BE2C (cell line): Measurements from ENCODE around the gene CFAP107.

ENCODE experiments used
- DNase-seq: peaks from one replicate; pipeline ENCODE4 v3.0.0-alpha.2; 2020
- H3K27me3 ChIP-seq: fragments of 250-450 bp; sonication (Bioruptor Pico); 2 replicates; pipeline ENCODE4 v1.5.1; 2020; ENCODE audit warnings: mild to moderate bottlenecking
- H3K36me3 ChIP-seq: fragments of 250-450 bp; sonication (Bioruptor Pico); 2 replicates; pipeline ENCODE4 v1.5.1; 2020; ENCODE audit warnings: mild to moderate bottlenecking
- H3K4me1 ChIP-seq: fragments of 250-450 bp; sonication (Bioruptor Pico); 2 replicates; pipeline ENCODE4 v1.5.1; 2020
- H3K4me3 ChIP-seq: 2 replicates; pipeline ENCODE4 v1.5.1; 2011; ENCODE audit warnings: low read depth, low read length
- H3K9me3 ChIP-seq: fragments of 250-450 bp; sonication (Bioruptor Pico); 2 replicates; pipeline ENCODE4 v1.5.1; 2020
- TF ChIP-seq, protein P1 (sequence below): IDR thresholded peaks from 2 replicates; pipeline ENCODE4 v1.5.1; 2012; ENCODE audit warnings: mild to moderate bottlenecking, low read depth, low read length

The CFAP107 gene

GRCh38 chr1:12762766-12763165 is 16.8 kb downstream of the CFAP107 start:
- no peak for DNase-seq
- TF ChIP-seq, protein P1, sequence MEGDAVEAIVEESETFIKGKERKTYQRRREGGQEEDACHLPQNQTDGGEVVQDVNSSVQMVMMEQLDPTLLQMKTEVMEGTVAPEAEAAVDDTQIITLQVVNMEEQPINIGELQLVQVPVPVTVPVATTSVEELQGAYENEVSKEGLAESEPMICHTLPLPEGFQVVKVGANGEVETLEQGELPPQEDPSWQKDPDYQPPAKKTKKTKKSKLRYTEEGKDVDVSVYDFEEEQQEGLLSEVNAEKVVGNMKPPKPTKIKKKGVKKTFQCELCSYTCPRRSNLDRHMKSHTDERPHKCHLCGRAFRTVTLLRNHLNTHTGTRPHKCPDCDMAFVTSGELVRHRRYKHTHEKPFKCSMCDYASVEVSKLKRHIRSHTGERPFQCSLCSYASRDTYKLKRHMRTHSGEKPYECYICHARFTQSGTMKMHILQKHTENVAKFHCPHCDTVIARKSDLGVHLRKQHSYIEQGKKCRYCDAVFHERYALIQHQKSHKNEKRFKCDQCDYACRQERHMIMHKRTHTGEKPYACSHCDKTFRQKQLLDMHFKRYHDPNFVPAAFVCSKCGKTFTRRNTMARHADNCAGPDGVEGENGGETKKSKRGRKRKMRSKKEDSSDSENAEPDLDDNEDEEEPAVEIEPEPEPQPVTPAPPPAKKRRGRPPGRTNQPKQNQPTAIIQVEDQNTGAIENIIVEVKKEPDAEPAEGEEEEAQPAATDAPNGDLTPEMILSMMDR: no peak
- Histone ChIP-seq H3K27me3 (no peaks in the 10 kb centered on the region), H3K9me3 (no peaks in the 10 kb centered on the region), H3K4me3 (no peak overlapping the region), H3K36me3 (no peaks in the 10 kb centered on the region), H3K4me1 (no peaks in the 10 kb centered on the region)

GRCh38 chr1:12763479-12763878 is 17.5 kb downstream of the CFAP107 start:
- no peaks in the 10 kb centered on the region for H3K36me3 ChIP-seq
- no peak for DNase-seq
- no peaks in the 10 kb centered on the region for H3K27me3 ChIP-seq
- TF ChIP-seq, protein P1: no peak
- H3K9me3 ChIP-seq: no peaks in the 10 kb centered on the region
- H3K4me1 ChIP-seq: no peaks in the 10 kb centered on the region
- H3K4me3 ChIP-seq: no peak overlapping the region

DNA sequence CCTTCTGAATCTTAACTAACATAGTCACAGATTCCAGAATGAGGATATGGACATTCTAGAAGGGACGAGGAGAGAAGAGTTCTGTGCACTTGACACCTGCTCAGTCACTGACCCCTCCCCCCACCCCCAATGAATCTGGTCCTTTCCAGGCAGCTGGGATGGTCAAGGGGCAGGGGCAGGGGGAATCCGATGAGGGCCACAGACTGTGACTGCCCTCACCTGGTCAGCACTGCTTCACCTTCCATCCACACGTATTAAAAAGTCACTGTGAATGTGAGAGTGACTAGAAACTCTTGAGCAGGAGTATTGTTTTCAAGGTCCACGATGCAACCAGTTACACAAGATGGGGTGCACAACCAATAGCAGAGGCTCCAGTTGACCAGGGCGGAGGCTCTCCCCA is 18.0 kb downstream of the CFAP107 start:
- Histone ChIP-seq H3K4me1 (no peaks in the 10 kb centered on the region), H3K36me3 (no peaks in the 10 kb centered on the region), H3K9me3 (no peaks in the 10 kb centered on the region), H3K27me3 (no peaks in the 10 kb centered on the region), H3K4me3 (no peak overlapping the region)
- TF ChIP-seq, protein P1: no peak
- DNase-seq: no peak

- H3K4me1 ChIP-seq: no peaks in the 10 kb centered on the region
- TF ChIP-seq, protein P1: no peak
- no peak for DNase-seq
Measured at GRCh38 chr1:12769031-12769430, 23.0 kb downstream of the CFAP107 start.

DNA sequence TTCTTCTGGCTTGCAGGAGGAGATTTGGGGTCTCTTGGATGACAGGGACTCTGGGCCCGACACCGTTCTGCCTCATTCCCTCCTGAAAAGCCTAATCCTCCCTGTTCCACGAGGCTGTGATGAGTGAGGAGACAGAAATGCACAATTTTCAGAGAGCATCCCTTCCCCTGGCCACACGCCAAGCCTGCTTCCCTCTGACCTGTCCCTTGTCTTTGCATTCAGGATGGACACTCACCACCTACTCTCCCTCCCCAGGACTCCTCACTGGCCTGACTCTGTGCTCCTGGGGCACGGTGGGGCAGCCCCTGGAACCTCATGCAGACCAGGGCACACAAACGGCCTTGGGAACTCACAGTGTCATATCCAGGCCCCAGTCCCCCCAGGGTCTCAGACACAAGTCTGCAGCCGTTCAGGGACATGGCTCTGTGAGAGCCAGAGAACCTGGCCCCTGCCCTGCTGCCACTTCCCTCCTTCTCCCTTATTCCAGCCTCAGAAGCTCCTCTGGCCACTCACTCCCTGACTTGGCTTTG is 24.0 kb downstream of the CFAP107 start:
- TF ChIP-seq, protein P1: no peak
- no peaks in the 10 kb centered on the region for H3K4me1 ChIP-seq
- H3K36me3 ChIP-seq: no peaks in the 10 kb centered on the region
- no peak overlapping the region for H3K4me3 ChIP-seq
- no peaks in the 10 kb centered on the region for H3K27me3 ChIP-seq
- no peaks in the 10 kb centered on the region for H3K9me3 ChIP-seq
- no peak for DNase-seq

More at GRCh38 chr1:12769031-12769430, 23.0 kb downstream of the CFAP107 start:
- Histone ChIP-seq H3K9me3 (no peaks in the 10 kb centered on the region), H3K4me3 (no peak overlapping the region), H3K27me3 (no peaks in the 10 kb centered on the region), H3K36me3 (no peaks in the 10 kb centered on the region)

GRCh38 chr1:12770620-12771019 is 24.6 kb downstream of the CFAP107 start:
- no peak for DNase-seq
- H3K4me1 ChIP-seq: no peaks in the 10 kb centered on the region
- H3K27me3 ChIP-seq: no peaks in the 10 kb centered on the region
- no peaks in the 10 kb centered on the region for H3K9me3 ChIP-seq
- TF ChIP-seq, protein P1: no peak
- no peak overlapping the region for H3K4me3 ChIP-seq
- H3K36me3 ChIP-seq: no peaks in the 10 kb centered on the region
